NCI-H1417 treated with DMSO at 0.1 percent for 48 hours (cell line): ENCODE measurements around the gene PTCD3.

ENCODE experiments used
- DNase-seq: peaks from one replicate; lab custom pipeline; 2025; lab: John Stamatoyannopoulos, UW

The PTCD3 gene

GRCh38 chr2:86105969-86106945 is at the start of gene PTCD3:
Gene PTCD3, plus strand, starts transcription at chr2:86106235. Its CDS starts 13 bp downstream, at chr2:86106248.
- peak; percentile 61 for DNase-seq

GRCh38 chr2:86056590-86057331 is 49.3 kb upstream of the PTCD3 start:
- DNase-seq: no peak

DNA sequence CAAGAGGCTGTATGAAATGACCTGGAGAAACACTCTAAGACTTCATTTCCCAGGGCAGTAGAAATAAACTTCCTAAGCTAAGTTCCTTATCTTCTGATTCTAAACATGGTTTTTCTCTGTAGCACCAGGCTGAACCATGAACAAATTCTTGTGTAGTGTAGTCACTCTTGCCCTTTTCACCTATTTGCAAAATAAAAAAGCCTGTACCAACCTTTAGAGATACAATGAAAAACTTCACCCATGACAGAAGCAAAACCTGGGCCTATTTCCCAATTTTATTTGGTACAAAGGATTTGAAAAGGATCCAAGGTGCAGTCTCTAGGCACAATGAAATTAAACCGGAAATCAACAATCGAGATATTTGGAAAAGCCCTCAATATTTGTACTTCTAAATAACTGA is 44.0 kb upstream of the PTCD3 start:
- no peak for DNase-seq

GRCh38 chr2:86064006-86064405 is 42.0 kb upstream of the PTCD3 start:
- DNase-seq: no peak

DNA sequence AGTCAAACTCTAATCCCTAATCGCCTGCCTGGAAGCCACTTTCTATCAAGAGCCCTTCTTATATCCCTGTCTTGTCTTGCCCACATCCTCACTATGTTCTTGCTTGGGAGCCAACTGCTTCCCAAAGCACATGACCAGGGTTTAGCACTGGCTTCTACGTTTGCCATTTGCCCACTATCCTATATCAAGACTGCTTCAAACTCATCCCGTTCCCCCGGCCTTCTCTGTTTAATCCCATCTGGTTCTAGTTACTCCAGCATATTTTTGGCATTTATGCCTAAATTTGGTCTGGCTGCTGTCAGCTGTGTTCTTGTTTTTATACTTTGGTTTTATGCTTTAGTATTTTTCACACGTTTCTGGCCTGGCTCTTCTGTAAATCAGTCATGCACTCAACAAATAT is 40.5 kb upstream of the PTCD3 start:
- DNase-seq: no peak

DNA sequence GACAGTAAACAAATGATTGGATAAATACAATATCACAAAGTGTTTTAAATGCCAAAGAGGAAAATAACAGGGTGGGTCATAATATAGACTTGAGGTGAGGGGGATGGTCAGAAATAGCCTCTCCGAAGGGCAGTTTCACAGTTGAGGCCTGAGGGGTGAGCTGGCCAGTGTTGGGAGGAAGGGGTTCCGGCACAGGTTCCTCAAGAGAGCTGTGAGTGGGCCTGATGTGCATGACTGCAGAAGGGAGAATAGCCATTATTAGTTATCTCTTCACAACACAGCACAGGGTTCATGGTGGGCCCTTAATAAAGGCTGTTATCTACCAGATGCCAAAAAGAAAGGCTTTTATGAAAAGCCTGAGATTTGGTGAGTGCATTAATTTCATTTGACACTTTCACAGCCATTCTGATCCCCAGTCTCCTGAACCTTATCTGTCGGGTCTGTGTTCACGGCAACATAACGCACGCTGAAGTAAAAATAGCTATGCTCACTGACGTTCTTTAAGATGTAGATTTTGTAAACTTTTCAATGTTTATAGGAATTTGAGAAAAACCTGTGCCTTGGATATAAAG is 39.9 kb upstream of the PTCD3 start:
- DNase-seq: no peak

- no peak for DNase-seq
These were observed 39.1 kb upstream of the PTCD3 start for GRCh38 chr2:86066915-86067314.

DNA sequence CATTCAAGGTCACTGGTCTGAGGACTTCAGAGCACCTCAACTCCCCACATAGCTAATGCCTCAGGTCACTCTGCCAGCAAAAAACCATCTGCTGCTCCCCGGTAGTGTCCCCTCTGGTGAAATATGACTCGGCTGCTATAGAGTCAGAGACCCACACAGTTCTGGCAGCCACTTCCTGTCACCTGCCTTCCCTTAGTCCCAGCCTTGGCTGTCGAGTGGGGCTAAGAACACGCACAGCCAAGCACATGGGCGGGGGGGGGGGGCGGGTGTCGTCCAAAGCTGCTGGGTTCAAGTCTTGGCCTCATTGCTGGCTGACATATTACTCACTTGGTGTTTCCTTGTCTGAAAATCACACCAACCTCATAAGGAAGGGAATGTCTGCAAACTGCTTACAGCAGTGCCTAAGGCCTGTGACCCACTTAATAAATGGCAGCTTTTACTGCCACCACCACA is 37.9 kb upstream of the PTCD3 start:
- no peak for DNase-seq

- DNase-seq: no peak
These were observed 37.4 kb upstream of the PTCD3 start for GRCh38 chr2:86068648-86069047.

GRCh38 chr2:86069091-86069685 is 36.8 kb upstream of the PTCD3 start:
- DNase-seq: no peak

DNA sequence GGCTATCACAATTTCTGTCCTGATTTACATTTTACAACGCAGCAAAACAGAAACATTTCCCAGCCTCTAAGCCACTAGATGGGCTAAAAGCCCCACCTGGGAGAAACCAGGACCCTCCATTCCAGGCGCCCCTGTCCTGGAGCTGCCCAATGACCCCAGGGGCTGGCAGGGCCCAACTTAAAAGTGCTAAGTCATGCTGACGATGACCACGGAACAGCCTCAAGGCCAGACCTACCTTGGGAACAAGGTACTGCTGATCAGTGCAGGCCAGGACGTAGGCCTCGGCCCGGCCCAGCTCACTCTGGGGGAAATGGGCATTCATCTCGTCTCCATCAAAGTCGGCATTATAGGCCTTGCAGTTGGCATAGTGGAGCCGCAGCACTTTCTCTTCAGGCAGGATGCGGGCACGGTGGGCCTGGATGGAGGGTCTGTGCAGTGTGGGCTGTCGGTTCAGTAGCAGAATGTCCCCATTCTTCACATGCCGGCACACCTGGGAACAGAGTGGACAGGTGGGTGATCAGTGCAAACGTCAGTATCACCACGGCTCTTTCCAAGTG is 36.2 kb upstream of the PTCD3 start:
- DNase-seq: no peak

DNA sequence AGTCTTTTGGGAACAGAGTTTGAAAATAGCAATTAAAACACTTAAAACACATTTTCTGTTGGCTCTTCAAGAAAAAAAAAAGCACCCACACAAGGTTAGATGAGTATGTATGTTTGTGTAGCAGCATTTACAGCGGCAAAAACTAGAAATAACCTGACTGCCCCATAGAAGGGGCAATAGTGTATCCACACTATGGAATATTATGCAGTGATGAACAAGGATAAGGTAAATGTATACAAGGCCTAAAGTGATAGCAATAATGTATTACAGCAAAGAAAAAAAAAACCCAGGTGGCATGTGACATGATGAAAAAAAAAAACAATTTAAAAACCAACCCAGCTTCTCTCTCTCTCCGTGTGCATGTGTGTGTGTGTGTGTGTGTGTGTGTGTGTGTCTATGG is 35.2 kb upstream of the PTCD3 start:
- no peak for DNase-seq

DNA sequence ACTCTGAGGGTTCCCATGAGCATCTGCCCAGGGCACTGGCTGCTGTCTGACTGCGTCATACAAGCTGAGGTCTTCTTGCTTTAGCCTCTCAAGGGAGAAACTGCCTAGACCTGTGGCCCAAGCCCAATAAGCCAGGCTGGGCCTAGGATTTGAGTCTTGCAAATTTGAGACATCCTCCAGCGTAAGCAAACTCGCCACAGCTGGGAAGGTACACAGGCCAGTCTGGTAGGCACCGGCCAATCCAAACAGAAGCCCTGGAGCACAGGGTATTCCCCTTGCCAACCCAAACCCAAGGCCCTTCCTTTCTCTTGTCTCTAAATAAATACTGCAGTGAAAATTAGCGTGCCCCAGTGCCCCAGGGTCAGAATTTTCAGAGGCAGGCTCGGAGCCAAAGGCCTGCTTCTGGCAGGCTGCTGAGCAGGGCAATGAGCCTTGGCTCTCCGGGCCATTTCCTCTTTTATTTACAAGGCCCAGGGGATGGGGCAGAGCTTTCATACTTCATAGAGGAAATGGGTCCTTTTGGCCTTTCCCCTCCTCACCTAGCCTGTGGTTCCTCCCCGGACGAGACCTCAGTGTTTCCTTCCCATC is 33.7 kb upstream of the PTCD3 start:
- DNase-seq: no peak

- no peak for DNase-seq
These were observed 32.8 kb upstream of the PTCD3 start for GRCh38 chr2:86073225-86073624.

DNA sequence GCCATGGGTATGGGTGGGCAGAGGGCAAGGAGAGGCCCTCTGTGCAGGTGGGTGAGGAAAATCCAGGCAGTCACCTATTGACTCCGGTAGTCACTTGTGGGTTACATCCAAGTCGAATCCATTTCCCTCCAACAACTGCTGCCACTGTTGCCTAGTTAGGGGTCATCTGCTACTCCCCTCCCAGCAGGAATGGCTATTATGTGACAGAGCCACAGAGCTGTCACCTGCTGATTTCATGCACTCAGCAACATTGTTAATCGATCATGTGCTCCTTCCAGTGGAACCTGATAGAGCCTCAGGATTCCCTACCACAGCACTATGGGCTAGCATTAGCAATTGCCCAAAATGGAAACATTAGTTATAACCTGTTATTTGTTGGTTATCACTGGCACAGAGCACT is 31.8 kb upstream of the PTCD3 start:
- no peak for DNase-seq

DNA sequence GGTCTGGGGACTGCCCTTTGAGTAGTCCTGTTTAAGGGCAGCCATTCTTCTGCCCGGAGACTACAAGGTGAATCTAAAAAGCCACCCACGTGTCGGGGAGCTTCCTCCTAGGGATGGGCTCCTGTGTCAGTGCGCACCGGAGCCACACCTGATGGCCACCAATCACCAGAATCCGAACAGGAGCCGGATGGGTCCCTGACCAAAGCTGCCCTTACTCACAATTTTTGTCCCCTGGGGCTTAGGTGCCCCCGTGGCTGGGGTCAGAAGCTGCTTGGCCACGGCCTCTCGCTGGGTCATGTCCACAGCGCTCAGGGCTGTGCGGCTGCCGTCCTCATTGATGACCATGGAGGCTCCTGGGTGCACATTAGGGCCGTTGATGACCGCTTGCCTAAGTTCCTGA is 31.2 kb upstream of the PTCD3 start:
- DNase-seq: no peak

GRCh38 chr2:86075886-86076285 is 30.1 kb upstream of the PTCD3 start:
- DNase-seq: no peak

GRCh38 chr2:86078774-86079545 is 27.1 kb upstream of the PTCD3 start:
- no peak for DNase-seq

DNA sequence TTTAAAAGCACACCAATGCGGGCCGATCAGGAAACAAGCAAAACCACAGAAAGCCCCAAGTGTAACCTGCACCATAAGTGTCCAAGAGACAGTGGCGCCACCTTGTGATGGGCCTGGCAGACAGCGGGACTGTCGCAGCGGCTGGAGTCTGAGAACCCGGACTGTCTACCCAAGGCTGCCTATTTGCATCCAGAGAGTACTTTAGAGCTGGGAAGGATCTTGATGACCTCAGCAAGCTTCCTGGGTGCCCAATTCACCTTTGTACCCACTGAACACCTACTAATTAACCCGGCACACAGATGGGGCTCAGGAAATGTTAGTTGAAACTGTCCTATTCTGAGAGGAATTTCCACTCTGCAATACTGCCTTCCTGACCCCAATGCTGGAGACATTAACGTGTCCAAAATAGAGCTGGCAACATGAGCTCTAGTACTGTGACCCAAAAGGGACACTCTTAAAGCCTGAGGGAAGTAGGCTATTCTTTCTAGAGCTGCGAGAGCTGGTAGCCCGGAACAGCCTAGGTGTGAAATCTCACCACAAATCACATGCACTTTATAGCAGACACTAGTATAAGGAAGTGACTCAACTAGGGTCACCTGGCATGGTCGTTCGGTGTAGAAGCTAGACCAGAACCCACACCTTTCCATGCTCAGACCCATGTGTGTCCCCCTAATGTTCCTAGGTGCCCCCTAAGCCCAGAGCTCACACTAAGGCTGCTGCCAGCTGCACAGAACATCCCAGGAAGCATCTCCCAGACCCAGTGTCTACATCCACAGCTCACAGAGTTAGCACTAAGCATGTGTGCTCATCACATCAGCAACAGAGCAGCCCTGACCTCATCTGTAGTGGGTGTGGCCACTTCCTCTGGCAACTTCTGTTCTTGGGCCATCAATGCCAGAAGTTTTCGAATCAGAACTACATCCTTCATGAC is 25.8 kb upstream of the PTCD3 start:
- DNase-seq: no peak

GRCh38 chr2:86081724-86082123 is 24.3 kb upstream of the PTCD3 start:
- no peak for DNase-seq
